ENCODE data around the gene MREG.

Gene MREG

GRCh38 chr2:215912299-215912842 is 101.0 kb downstream of the MREG start:
- Histone ChIP-seq H3F3A (ENCODE audit: control insufficient read depth, insufficient read depth) (no peaks in the 10 kb centered on the region), H3K4me3 (ENCODE audit: low read length) (no peak overlapping the region), H3K79me2 (ENCODE audit: control insufficient read depth, low read length) (no peaks in the 10 kb centered on the region), H3K9me3 (ENCODE audit: control insufficient read depth, insufficient read depth, low read length) (no peaks in the 10 kb centered on the region), H3K4me1 (ENCODE audit: control insufficient read depth, low read length) (no peaks in the 10 kb centered on the region), H4K20me1 (ENCODE audit: control insufficient read depth, insufficient read depth, low read depth, low read length) (no peaks in the 10 kb centered on the region), H3K9me2 (replicated peaks; ENCODE audit: control insufficient read depth, low read length) (no peaks in the 10 kb centered on the region), H3K27ac (ENCODE audit: low read depth, low read length) (no peak overlapping the region), H3K27me3 (ENCODE audit: control insufficient read depth, low read length) (no peaks in the 10 kb centered on the region), H3K4me2 (ENCODE audit: low read length) (no peak overlapping the region), H3K36me3 (ENCODE audit: control insufficient read depth, low read length) (no peaks in the 10 kb centered on the region)
- no peak for TF ChIP-seq CTCF (IDR thresholded peaks at IDR 0.05; ENCODE audit: low read depth, low read length, poor library complexity, severe bottlenecking)
- no peak for TF ChIP-seq EZH2phosphoT487 (IDR thresholded peaks at IDR 0.05; ENCODE audit: borderline replicate concordance, low read length)

GRCh38 chr2:215911301-215912085 is 101.9 kb downstream of the MREG start:
- H3K9me3 ChIP-seq (ENCODE audit: control insufficient read depth, insufficient read depth, low read length) = no peaks in the 10 kb centered on the region
- no peaks in the 10 kb centered on the region for H3K4me1 ChIP-seq (ENCODE audit: control insufficient read depth, low read length)
- H3K4me2 ChIP-seq (ENCODE audit: low read length) = no peak overlapping the region
- no peaks in the 10 kb centered on the region for H3K27me3 ChIP-seq (ENCODE audit: control insufficient read depth, low read length)
- H3K36me3 ChIP-seq (ENCODE audit: control insufficient read depth, low read length) = no peaks in the 10 kb centered on the region
- no peaks in the 10 kb centered on the region for H3K9me2 ChIP-seq (replicated peaks; ENCODE audit: control insufficient read depth, low read length)
- H4K20me1 ChIP-seq (ENCODE audit: control insufficient read depth, insufficient read depth, low read depth, low read length) = no peaks in the 10 kb centered on the region
- no peak overlapping the region for H3K4me3 ChIP-seq (ENCODE audit: low read length)
- no peak for TF ChIP-seq CTCF (IDR thresholded peaks at IDR 0.05; ENCODE audit: low read depth, low read length, poor library complexity, severe bottlenecking)
- no peak for TF ChIP-seq EZH2phosphoT487 (IDR thresholded peaks at IDR 0.05; ENCODE audit: borderline replicate concordance, low read length)
- no peak overlapping the region for H3K27ac ChIP-seq (ENCODE audit: low read depth, low read length)
- no peaks in the 10 kb centered on the region for H3F3A ChIP-seq (ENCODE audit: control insufficient read depth, insufficient read depth)
- no peaks in the 10 kb centered on the region for H3K79me2 ChIP-seq (ENCODE audit: control insufficient read depth, low read length)

- Histone ChIP-seq H3K9me2 (replicated peaks; ENCODE audit: control insufficient read depth, low read length) (no peaks in the 10 kb centered on the region), H3K36me3 (ENCODE audit: control insufficient read depth, low read length) (no peaks in the 10 kb centered on the region), H3K27me3 (ENCODE audit: control insufficient read depth, low read length) (no peaks in the 10 kb centered on the region), H3K4me1 (ENCODE audit: control insufficient read depth, low read length) (no peaks in the 10 kb centered on the region), H3K9me3 (ENCODE audit: control insufficient read depth, insufficient read depth, low read length) (no peaks in the 10 kb centered on the region), H3K79me2 (ENCODE audit: control insufficient read depth, low read length) (no peaks in the 10 kb centered on the region), H3F3A (ENCODE audit: control insufficient read depth, insufficient read depth) (no peaks in the 10 kb centered on the region), H4K20me1 (ENCODE audit: control insufficient read depth, insufficient read depth, low read depth, low read length) (no peaks in the 10 kb centered on the region), H3K4me3 (ENCODE audit: low read length) (no peak overlapping the region), H3K27ac (ENCODE audit: low read depth, low read length) (no peak overlapping the region), H3K4me2 (ENCODE audit: low read length) (no peak overlapping the region)
- TF ChIP-seq EZH2phosphoT487 (IDR thresholded peaks at IDR 0.05; ENCODE audit: borderline replicate concordance, low read length) (no peak), CTCF (IDR thresholded peaks at IDR 0.05; ENCODE audit: low read depth, low read length, poor library complexity, severe bottlenecking) (no peak)
These were observed 103.2 kb downstream of the MREG start for GRCh38 chr2:215910180-215910579.
